Activated CD8-positive, alpha-beta memory T cell treated with anti-CD3 and anti-CD28 coated beads, Interleukin-2, amount 50 U/mL, for 4 hours (primary cell): Measurements from ENCODE around the gene IGFL3.
"Not testable (repeated sequence)": the region's sequence is repeated elsewhere in the genome, so short reads cannot be mapped to it uniquely, and the experiment has no call there.

ENCODE experiments used
- DNase-seq: peaks from one replicate; pipeline ENCODE4 v3.0.0-alpha.2; 2020

Gene IGFL3

DNA sequence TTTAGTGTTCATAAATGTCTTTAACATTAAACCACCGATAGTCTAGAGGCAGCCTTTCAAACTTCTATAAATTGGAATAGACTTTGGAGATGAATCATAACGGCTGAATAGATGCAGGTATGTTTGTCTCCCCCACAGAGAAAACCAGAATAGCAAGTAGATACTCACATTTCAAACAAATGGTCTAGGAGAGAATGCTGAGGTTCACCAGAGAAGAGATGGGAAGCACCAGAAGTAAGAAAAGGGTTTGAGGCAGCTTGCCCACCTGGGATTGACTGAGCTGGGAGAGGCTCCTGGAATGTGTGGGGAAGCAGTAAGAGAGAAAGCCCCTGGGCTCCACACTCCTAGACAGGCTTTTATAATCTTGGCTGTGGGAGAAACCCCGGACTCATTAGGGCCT, 6.4 kb downstream of the IGFL3 start:
- DNase-seq: no peak

DNA sequence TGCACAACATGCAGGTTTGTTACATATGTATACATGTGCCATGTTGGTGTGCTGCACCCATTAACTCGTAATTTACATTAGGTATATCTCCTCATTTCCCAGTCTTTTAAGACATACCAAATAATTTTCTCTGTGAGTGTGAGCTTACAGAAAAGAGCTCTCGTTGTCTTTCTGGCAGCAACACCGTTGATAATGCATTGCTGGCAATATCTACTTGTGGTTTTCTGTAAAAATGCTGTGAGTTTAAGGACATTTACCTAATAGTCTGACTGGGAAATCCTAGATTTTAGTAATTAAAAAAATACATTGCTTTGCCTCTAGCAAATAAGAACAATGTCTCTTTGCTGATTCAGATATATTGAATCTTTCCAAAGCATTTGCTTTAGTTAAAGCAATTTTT, 8.4 kb downstream of the IGFL3 start:
- DNase-seq: no peak

DNA sequence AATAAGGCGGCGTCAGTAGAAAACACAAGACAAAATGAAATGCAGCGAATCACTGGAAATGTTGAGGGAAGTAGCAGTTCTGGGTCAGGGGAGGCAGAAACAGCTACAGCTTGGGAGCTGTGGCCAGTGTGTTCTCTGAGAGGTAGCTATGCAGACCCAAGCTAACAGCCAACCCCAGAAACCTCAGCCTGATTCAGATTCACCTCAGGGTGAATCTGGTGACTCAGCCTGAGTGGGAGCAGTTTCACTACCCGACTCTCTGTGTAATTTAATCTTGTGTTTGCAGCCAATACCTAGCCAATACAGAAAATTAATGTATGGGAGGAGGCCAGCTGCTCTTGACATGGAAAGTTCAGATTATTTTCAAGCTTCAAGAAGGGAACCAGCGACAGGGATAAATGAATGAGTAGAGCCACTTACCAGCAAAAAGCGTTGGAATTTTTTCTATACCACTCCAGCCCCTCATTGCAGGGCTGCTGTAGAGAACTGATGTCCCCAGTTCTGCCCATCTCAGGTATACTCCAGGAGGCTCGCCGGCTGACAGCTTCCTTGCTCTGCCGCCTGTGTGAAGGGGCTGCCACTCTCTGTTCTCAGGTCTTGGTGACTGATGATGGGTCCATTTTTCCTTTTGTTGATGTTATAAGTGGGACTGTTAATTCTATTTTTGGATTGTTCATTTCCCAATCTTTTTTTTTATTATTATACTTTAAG, 8.9 kb downstream of the IGFL3 start:
- DNase-seq: no peak

DNA sequence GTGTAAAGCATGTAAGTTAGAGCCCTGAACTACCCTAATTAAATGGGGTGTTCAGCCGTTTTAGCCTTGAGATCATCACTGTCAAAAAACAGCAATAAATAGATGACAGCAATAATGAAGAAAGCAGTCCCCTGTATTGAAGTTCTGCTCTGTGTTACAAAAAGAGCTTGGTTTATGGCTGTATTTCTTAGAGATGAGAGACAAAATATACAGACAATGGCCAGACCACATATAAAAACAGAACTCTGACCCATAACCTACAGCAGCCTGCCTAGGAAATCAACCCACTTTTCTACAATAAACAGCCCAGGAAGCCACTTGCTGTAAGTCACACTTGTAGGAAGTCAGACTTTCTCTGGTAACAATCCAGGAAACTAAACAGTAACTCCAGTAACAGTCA, 10.8 kb downstream of the IGFL3 start:
- no peak for DNase-seq

- no peak for DNase-seq
Measured at GRCh38 chr19:46112527-46112926, 12.0 kb downstream of the IGFL3 start.

- no peak for DNase-seq
Measured at GRCh38 chr19:46111376-46111775, 13.1 kb downstream of the IGFL3 start.

- DNase-seq: no peak
Measured at GRCh38 chr19:46109876-46110275, 14.6 kb downstream of the IGFL3 start.

DNA sequence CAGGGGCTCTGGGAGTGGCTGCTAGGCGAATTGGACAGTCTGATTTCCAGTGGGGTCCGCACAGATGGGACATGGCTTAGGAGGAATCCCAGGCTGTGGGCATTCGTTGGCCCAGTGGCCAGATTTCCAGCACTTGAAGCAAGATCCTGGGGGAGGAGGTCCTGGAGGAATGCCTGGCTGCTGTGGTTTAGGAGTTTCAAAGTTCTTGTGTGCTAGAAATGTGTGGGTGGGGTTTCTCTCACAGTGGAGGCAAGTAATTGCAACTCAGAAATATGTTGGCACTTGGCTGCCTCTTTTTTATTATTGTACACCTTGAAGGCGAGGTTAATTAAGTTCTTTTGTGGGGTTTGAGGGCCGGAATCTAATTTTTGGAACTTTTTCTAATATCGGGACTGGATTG, 17.1 kb downstream of the IGFL3 start:
- DNase-seq: no peak

GRCh38 chr19:46102333-46102732, 22.2 kb downstream of the IGFL3 start:
- DNase-seq: not testable (repeated sequence)

DNA sequence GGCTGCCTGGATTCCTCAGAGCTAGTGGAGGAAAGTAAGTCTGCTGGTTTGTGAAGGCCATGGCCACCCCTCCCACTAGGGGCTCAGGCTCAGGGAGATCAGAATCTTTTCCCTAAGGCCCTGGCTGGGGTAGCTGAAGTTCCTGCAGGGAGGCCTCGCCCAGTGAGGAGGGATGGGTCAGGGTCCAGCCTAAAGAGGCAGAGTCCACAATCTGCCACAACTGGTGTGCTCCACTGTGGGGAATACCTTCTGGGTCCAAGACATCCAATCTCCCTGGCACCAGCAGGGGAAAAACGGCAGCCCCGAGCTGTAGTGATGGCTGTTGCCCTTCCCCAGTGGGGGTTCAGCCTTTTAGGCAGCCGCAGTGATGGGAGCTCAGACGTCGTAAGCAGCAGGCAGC, 23.2 kb downstream of the IGFL3 start:
- no peak for DNase-seq

GRCh38 chr19:46100344-46100743, 24.1 kb downstream of the IGFL3 start:
- DNase-seq: no peak

- DNase-seq: no peak
Measured at GRCh38 chr19:46090444-46090843, 34.0 kb downstream of the IGFL3 start.

- DNase-seq: no peak
Measured at GRCh38 chr19:46089432-46089831, 35.1 kb downstream of the IGFL3 start.

DNA sequence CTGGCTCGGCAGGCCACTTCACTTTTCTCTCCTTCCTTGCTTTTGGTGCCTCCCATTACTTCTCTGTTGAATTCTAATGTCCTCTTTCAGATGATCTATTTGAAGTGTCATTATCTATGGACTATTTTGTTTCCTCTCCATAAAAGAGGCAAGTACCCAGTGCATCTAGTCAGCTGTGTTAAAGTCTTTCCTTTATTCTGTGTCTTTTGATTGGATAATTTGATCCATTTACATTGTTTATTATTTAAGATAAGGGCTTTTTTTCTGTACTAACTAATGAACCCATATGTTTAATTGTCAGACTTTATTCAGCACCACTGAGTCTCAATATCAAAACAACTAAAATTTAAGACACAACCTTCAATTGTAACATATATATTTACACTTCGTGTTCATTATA, 36.4 kb downstream of the IGFL3 start:
- no peak for DNase-seq

DNA sequence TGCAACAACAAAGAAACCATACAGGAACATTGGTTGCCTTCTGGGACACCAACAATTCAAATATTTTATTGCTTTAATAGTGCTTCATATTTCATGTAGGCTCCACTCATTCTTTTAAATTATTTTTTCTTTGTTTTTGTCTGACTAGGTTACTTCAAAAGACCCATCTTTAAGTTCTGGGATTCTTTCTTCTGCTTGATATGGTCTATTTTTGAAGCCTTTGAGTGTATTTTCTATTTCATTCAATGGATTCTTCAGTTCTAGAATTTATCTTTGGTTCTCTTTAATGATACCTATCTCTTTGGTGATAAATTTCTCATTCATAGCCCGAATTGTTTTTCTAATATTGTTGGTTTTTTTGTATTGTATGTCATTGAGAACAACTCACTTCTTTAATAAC, 38.6 kb downstream of the IGFL3 start:
- no peak for DNase-seq

GRCh38 chr19:46082728-46083050, 41.8 kb downstream of the IGFL3 start:
- DNase-seq: no peak

GRCh38 chr19:46081928-46082727, 42.4 kb downstream of the IGFL3 start:
- DNase-seq: no peak

- no peak for DNase-seq
Measured at GRCh38 chr19:46080561-46080960, 43.9 kb downstream of the IGFL3 start.

GRCh38 chr19:46079576-46079975, 44.9 kb downstream of the IGFL3 start:
- DNase-seq: no peak

GRCh38 chr19:46078573-46079332, 45.7 kb downstream of the IGFL3 start:
- not testable (repeated sequence) for DNase-seq

- no peak for DNase-seq
Measured at GRCh38 chr19:46077815-46078167, 46.7 kb downstream of the IGFL3 start.

DNA sequence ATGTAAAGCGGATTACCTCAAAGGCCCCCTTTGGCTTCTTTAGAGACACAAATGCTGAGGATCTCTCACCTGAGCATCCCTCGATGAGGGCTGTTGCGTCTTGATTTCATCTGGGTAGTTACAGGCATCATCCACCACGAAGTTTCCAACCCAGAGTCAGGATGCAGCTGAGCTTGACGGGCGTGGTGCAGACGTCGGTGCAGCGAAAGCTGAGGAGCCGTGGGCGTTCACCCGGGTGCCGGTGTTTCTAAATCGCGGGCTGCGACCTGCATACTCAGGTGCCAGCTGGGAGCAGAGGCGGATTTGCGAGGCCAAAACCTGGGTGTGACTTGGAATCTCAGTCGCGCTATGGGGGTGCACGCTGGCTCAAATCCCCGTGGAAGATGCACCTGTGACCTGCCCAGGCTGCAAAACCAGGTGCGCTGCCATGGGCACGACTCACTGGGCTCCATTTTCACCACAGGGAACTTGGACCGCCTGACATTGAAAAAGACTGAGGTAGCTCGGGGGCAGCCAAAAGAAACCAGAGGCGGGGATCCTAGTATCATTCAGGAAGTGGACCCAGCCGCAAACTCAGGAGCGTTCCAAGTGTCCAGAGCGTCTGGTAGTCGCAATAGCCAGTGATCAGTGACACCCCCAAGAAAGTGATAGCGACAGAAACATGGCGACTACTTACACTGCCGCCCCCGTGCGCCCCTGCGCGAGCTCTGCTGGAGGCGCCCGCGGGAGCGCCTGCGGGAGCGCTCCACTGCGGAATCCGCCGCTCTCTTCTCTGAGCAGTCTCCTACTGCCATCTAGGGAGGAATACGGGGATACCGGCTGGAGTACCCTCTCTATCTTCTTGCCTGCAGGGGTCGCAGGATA, 47.3 kb downstream of the IGFL3 start:
- no peak for DNase-seq
